ENCODE data around the gene PLCXD3. TPM values are rescaled to one million over a fixed set of nuclear protein-coding genes. Genes with fewer than 3 reads are reported as not detected.

The PLCXD3 gene
- total RNA-seq, 1 donor from 2014 or later: 0.84 TPM

DNA sequence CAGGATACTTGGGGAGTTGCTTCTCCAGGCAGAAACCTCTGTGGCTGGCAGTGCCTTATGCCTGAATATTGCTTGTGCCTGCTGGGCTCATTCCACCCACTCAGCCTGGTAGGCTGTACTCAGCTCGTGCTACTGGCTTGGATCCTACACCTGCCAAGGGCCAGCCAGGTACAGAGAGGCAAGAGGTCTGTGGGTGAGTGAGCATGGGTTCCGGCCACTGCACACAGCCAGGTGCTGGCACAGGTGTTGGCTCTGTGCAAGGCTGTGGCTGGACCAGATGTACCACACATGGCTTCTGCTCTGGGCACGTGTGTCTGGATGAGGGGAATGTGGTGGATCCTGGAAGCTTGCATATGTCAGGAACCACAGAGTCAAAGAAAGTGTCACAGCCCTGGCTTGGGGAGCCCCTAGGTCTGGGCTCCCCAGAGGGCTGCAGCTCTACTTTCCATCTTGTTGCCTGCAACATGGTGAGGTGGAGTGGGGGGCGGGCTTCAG is 220.4 kb downstream of the PLCXD3 start:
- H3K27me3 ChIP-seq (ENCODE audit: control insufficient read depth, insufficient read depth, low read length): no peaks in the 10 kb centered on the region
- no peak for TF ChIP-seq CTCF (IDR thresholded peaks at IDR 0.05; ENCODE audit: insufficient read depth, low read length, poor library complexity, severe bottlenecking)
- H3K36me3 ChIP-seq (ENCODE audit: control insufficient read depth, insufficient read depth, low read length): no peaks in the 10 kb centered on the region
- no peak for DNase-seq (ENCODE audit: low read depth)
- no peak overlapping the region for H3K4me3 ChIP-seq (ENCODE audit: low read depth, low read length)

DNA sequence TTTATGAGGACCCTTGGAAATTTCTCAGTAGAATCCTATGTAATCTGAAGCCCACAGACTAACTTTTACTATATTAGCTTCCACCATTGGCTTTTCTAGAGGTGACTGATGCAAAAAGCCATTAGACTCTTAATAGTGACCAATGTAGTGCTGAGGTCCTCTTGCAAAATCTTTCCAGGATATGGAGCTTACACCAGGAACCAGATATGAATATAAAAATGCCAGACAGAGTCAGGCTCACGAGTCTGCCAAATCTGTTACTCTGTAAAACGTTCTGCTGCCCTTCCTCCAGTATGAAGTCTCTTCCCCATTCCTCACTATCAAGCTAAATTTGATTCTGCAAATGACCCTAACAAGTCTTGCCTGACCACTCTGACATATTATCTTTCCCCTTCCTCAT is 223.7 kb downstream of the PLCXD3 start:
- Histone ChIP-seq H3K4me3 (ENCODE audit: low read depth, low read length) (no peak overlapping the region), H3K27me3 (ENCODE audit: control insufficient read depth, insufficient read depth, low read length) (no peaks in the 10 kb centered on the region), H3K36me3 (ENCODE audit: control insufficient read depth, insufficient read depth, low read length) (no peaks in the 10 kb centered on the region)
- no peak for DNase-seq (ENCODE audit: low read depth)
- TF ChIP-seq CTCF (IDR thresholded peaks at IDR 0.05; ENCODE audit: insufficient read depth, low read length, poor library complexity, severe bottlenecking): no peak

GRCh38 chr5:41286165-41286564 is 224.2 kb downstream of the PLCXD3 start:
- H3K4me3 ChIP-seq (ENCODE audit: low read depth, low read length): no peak overlapping the region
- no peaks in the 10 kb centered on the region for H3K27me3 ChIP-seq (ENCODE audit: control insufficient read depth, insufficient read depth, low read length)
- no peak for TF ChIP-seq CTCF (IDR thresholded peaks at IDR 0.05; ENCODE audit: insufficient read depth, low read length, poor library complexity, severe bottlenecking)
- no peak for DNase-seq (ENCODE audit: low read depth)
- H3K36me3 ChIP-seq (ENCODE audit: control insufficient read depth, insufficient read depth, low read length): no peaks in the 10 kb centered on the region

DNA sequence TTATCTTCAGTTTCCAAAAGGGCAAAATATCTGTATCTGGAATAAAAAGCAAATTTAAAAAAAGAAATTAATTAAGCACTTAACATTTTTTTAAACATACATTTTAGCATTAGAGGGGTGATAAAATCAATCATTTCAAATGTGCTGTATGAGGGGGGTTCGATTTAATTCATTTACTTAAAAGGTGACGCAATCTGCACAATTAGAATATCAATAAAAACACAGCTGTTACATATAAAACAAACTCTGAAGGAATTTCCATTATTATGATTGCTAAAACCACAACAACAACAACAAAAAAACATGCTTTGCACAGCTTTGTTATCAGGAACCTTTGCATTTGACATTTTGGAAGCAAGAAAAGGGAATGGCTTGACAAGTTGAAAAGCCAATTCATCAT is 225.5 kb downstream of the PLCXD3 start:
- no peak overlapping the region for H3K4me3 ChIP-seq (ENCODE audit: low read depth, low read length)
- H3K36me3 ChIP-seq (ENCODE audit: control insufficient read depth, insufficient read depth, low read length): no peaks in the 10 kb centered on the region
- no peak for TF ChIP-seq CTCF (IDR thresholded peaks at IDR 0.05; ENCODE audit: insufficient read depth, low read length, poor library complexity, severe bottlenecking)
- no peak for DNase-seq (ENCODE audit: low read depth)
- no peaks in the 10 kb centered on the region for H3K27me3 ChIP-seq (ENCODE audit: control insufficient read depth, insufficient read depth, low read length)

GRCh38 chr5:41281215-41281810 is 229.1 kb downstream of the PLCXD3 start:
- no peaks in the 10 kb centered on the region for H3K36me3 ChIP-seq (ENCODE audit: control insufficient read depth, insufficient read depth, low read length)
- no peaks in the 10 kb centered on the region for H3K27me3 ChIP-seq (ENCODE audit: control insufficient read depth, insufficient read depth, low read length)
- no peak for TF ChIP-seq CTCF (IDR thresholded peaks at IDR 0.05; ENCODE audit: insufficient read depth, low read length, poor library complexity, severe bottlenecking)
- DNase-seq (ENCODE audit: low read depth): no peak
- H3K4me3 ChIP-seq (ENCODE audit: low read depth, low read length): no peak overlapping the region

GRCh38 chr5:41279040-41279439 is 231.4 kb downstream of the PLCXD3 start:
- H3K4me3 ChIP-seq (ENCODE audit: low read depth, low read length): no peak overlapping the region
- TF ChIP-seq CTCF (IDR thresholded peaks at IDR 0.05; ENCODE audit: insufficient read depth, low read length, poor library complexity, severe bottlenecking): no peak
- H3K27me3 ChIP-seq (ENCODE audit: control insufficient read depth, insufficient read depth, low read length): no peaks in the 10 kb centered on the region

More at GRCh38 chr5:41279040-41279439, 231.4 kb downstream of the PLCXD3 start:
- H3K36me3 ChIP-seq (ENCODE audit: control insufficient read depth, insufficient read depth, low read length): no peaks in the 10 kb centered on the region
- DNase-seq (ENCODE audit: low read depth): no peak

Data from kidney epithelial cell (primary cell).